Activated CD4-positive, alpha-beta T cell treated with anti-CD3 and anti-CD28 coated beads, Interleukin-2, amount 10 ng/mL, durations not matched to agents 7 days and 5 days (primary cell): ENCODE results near the gene ATP8B1. TPM values are rescaled to one million over a fixed set of nuclear protein-coding genes. Genes with fewer than 3 reads are reported as not detected.

ENCODE experiments used
- CTCF ChIA-PET: fragments of 350-600 bp; sonication (Branson Sonifier 250); formaldehyde crosslinking; loops from one replicate; lab custom pipeline; 2021; ENCODE audit warnings: antibody characterized with exemption; lab: Charles Lee
- POLR2A ChIA-PET: fragments of 350-600 bp; sonication (Branson Sonifier 250); formaldehyde crosslinking; loops from one replicate; lab custom pipeline; 2021; ENCODE audit warnings: antibody characterized with exemption; lab: Charles Lee
- DNase-seq: peaks from one replicate; pipeline ENCODE4 v3.0.0-alpha.2; 2020
- H3K27ac Mint-ChIP-seq: one replicate; pipeline ENCODE4 v1.8.0; 2021; ENCODE audit warnings: mild to moderate bottlenecking, moderate library complexity, mixed read lengths
- H3K27me3 Mint-ChIP-seq: one replicate; pipeline ENCODE4 v1.8.0; 2021; ENCODE audit warnings: mixed read lengths
- H3K36me3 Mint-ChIP-seq: one replicate; pipeline ENCODE4 v1.8.0; 2021; ENCODE audit warnings: low read depth, mixed read lengths
- H3K4me1 Mint-ChIP-seq: one replicate; pipeline ENCODE4 v1.8.0; 2021; ENCODE audit warnings: mixed read lengths
- H3K4me3 Mint-ChIP-seq: one replicate; pipeline ENCODE4 v1.8.0; 2021; ENCODE audit warnings: mild to moderate bottlenecking, moderate library complexity, mixed read lengths
- H3K9me3 Mint-ChIP-seq: one replicate; pipeline ENCODE4 v1.8.0; 2021; ENCODE audit warnings: mixed read lengths
- total RNA-seq, 2 experiments: library from RNA; stranded (reverse); gene quantifications; one replicate each; pipeline ENCODE4 v1.2.3, GENCODE V29; 2021

ATP8B1 gene
- total RNA-seq, 2 experiments from 2014 or later = not detected

DNA sequence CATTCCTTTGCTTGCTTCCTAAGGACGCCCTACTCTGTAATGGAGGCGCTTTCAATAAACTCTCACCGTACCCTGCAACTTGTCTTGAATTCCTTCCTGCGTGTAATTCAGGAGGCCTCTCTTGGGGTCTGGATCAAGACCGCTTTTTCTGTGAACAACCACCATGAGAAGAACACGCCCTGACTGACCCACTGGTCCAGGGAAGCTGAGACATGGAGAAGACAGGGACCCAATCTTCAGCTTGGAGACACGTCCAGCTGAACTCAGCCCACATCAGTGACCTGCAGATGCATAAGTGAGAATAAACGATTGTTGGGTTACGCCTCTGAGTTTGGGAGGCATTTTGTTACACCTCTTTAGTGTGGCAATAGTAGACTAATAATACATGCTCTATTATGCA lies 173.7 kb downstream of the ATP8B1 start:
- peaks cover 18% of the 10 kb centered on the region for H3K4me1 Mint-ChIP-seq
- H3K27me3 Mint-ChIP-seq = no peaks in the 10 kb centered on the region
- peak overlapping the region; percentile 98 for H3K4me3 Mint-ChIP-seq
- POLR2A ChIA-PET = no interaction called here
- no peak for DNase-seq
- peak overlapping the region; percentile 97 for H3K27ac Mint-ChIP-seq
- H3K9me3 Mint-ChIP-seq = no peaks in the 10 kb centered on the region
- CTCF ChIA-PET = interaction anchor here (1.2 to 1.6 kb wide), 2 partner anchors 295 to 448 kb away, joined by 3 to 4 read pairs; no protein-coding TSS in a partner anchor
- peaks cover 7% of the 10 kb centered on the region for H3K36me3 Mint-ChIP-seq

GRCh38 chr18:57627488-57627887 lies 175.6 kb downstream of the ATP8B1 start:
- peaks cover 17% of the 10 kb centered on the region for H3K4me1 Mint-ChIP-seq
- no peak for DNase-seq
- peaks cover 6% of the 10 kb centered on the region for H3K36me3 Mint-ChIP-seq
- H3K9me3 Mint-ChIP-seq = no peaks in the 10 kb centered on the region
- ChIA-PET POLR2A (no interaction called here), CTCF (no interaction called here)
- no peak overlapping the region for H3K27ac Mint-ChIP-seq
- no peak overlapping the region for H3K4me3 Mint-ChIP-seq
- no peaks in the 10 kb centered on the region for H3K27me3 Mint-ChIP-seq

DNA sequence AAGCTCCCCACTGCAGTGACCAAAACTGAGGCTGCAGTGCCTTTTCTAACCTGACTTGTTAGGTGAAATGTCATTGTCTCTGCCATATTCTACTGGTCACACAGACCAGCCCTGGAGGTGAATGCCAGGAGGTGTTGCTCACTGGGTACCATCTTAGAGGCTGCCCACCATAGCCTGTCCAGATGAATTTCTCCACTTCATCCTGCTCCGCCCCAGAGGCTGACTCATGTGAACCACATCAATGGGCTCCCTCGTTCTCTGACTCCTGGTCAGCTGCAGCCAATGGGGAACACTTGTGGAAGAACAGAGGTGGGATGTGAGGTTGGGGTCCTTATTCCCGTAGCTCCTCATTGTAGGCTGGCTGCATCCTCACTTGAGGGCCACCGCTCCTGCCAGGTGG lies 178.1 kb downstream of the ATP8B1 start:
- CTCF ChIA-PET = no interaction called here
- POLR2A ChIA-PET = no interaction called here
- no peak overlapping the region for H3K4me3 Mint-ChIP-seq

GRCh38 chr18:57621246-57621604 lies 181.9 kb downstream of the ATP8B1 start:
- DNase-seq = no peak
- no peaks in the 10 kb centered on the region for H3K9me3 Mint-ChIP-seq
- peaks cover 26% of the 10 kb centered on the region for H3K4me1 Mint-ChIP-seq
- H3K4me3 Mint-ChIP-seq = peak overlapping the region; percentile 91
- H3K27me3 Mint-ChIP-seq = no peaks in the 10 kb centered on the region
- POLR2A ChIA-PET = no interaction called here
- CTCF ChIA-PET = interaction anchor here (0.6 to 1.6 kb wide), 4 partner anchors 9 to 701 kb away, joined by 3 to 6 read pairs (median 4); no protein-coding TSS in a partner anchor
- peak overlapping the region; percentile 98 for H3K27ac Mint-ChIP-seq
- peaks cover 20% of the 10 kb centered on the region for H3K36me3 Mint-ChIP-seq

More for the DNA sequence above, 178.1 kb downstream of the ATP8B1 start:
- Mint-ChIP-seq H3K36me3 (peaks cover 7% of the 10 kb centered on the region), H3K27ac (no peak overlapping the region), H3K4me1 (peaks cover 17% of the 10 kb centered on the region), H3K9me3 (no peaks in the 10 kb centered on the region), H3K27me3 (no peaks in the 10 kb centered on the region)
- DNase-seq = no peak

- no peaks in the 10 kb centered on the region for H3K9me3 Mint-ChIP-seq
- CTCF ChIA-PET = interaction anchor here (0.6 to 1.7 kb wide), 7 partner anchors 11 to 959 kb away, joined by 3 to 7 read pairs (median 3); no protein-coding TSS in a partner anchor
- DNase-seq = no peak
- peaks cover 31% of the 10 kb centered on the region for H3K4me1 Mint-ChIP-seq
- POLR2A ChIA-PET = no interaction called here
- peaks cover 26% of the 10 kb centered on the region for H3K36me3 Mint-ChIP-seq
- peak overlapping the region; percentile 98 for H3K27ac Mint-ChIP-seq
- no peaks in the 10 kb centered on the region for H3K27me3 Mint-ChIP-seq
- H3K4me3 Mint-ChIP-seq = peak overlapping the region; percentile 91
Observed at GRCh38 chr18:57619876-57620275, 183.2 kb downstream of the ATP8B1 start.

DNA sequence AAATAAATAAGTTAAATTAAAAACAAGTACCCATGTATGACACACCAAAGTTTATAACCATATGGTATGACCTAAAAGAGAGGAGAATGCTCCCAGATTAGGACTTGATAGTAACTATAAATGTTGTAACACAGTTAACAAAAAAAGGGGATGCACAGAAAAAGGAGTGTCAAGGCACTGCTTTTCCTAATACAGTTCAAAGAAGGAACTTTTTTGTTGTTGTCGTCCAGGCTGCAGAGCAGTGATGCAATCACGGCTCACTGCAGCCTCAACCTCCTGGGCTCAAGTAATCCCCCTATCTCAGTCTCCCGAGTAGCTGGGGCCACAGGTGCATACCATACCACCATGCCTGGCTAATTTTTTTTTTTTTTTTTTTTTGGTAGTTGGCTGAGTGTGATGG lies 184.2 kb downstream of the ATP8B1 start:
- H3K27me3 Mint-ChIP-seq = no peaks in the 10 kb centered on the region
- peaks cover 31% of the 10 kb centered on the region for H3K36me3 Mint-ChIP-seq
- H3K4me3 Mint-ChIP-seq = no peak overlapping the region
- peaks cover 32% of the 10 kb centered on the region for H3K4me1 Mint-ChIP-seq
- no peaks in the 10 kb centered on the region for H3K9me3 Mint-ChIP-seq
- ChIA-PET POLR2A (no interaction called here), CTCF (no interaction called here)
- DNase-seq = no peak
- H3K27ac Mint-ChIP-seq = no peak overlapping the region

GRCh38 chr18:57603871-57604270 lies 199.2 kb downstream of the ATP8B1 start:
- Mint-ChIP-seq H3K9me3 (no peaks in the 10 kb centered on the region), H3K36me3 (peaks cover 56% of the 10 kb centered on the region)
- POLR2A ChIA-PET = no interaction called here

More at GRCh38 chr18:57603871-57604270, 199.2 kb downstream of the ATP8B1 start:
- Mint-ChIP-seq H3K27me3 (no peaks in the 10 kb centered on the region), H3K27ac (no peak overlapping the region), H3K4me3 (no peak overlapping the region), H3K4me1 (no peaks in the 10 kb centered on the region)
- CTCF ChIA-PET = interaction anchor here (1.0 to 1.1 kb wide), 2 partner anchors 16 to 18 kb away, joined by 3 to 4 read pairs; partner anchors contain the start of gene NARS1
- no peak for DNase-seq

Other genes starting within 250 kb of the ATP8B1 start
- gene FECH, start 216.6 kb downstream of the ATP8B1 start, total RNA-seq = 10 to 100 TPM; 18.7 to 23.1 TPM
- 10 to 100 TPM; 71.7 to 84.7 TPM for gene NARS1, start 181.5 kb downstream of the ATP8B1 start, total RNA-seq
- 1 to 10 TPM; 5.6 to 8.1 TPM for gene NEDD4L, start 240.9 kb upstream of the ATP8B1 start, total RNA-seq